Adrenal gland (tissue), 12 donors: ENCODE data around the gene AMZ2. TPM values are rescaled to one million over a fixed set of nuclear protein-coding genes. Genes with fewer than 3 reads are reported as not detected.
A peak's percentile ranks its signal among the peaks of the same experiment; 100 is the strongest.

ENCODE experiments used
- DNase-seq, 7 donors: peaks; one replicate each; pipeline ENCODE4 v3.0.0-alpha.2; 2019 to 2020
- H3K27ac ChIP-seq, 5 donors: fragments of 200-600 bp; sonication (generic) in 4 of 5; 1 replicate in 3 of 5; 2 replicates in 2 of 5; pipeline versions ENCODE4 v1.5.1 to v1.8.0; 2016 to 2020; ENCODE audit warnings: mild to moderate bottlenecking in 1 of 5
- H3K27me3 ChIP-seq: fragments of 200-600 bp; 2 replicates; pipeline ENCODE4 v1.8.0; 2021
- H3K36me3 ChIP-seq, 2 donors: fragments of 200-600 bp; replicated peaks in 1 of 2; 1 replicate in 1 of 2; 2 replicates in 1 of 2; pipeline versions ENCODE4 v1.5.1 to v1.8.0; 2018 to 2022
- H3K4me1 ChIP-seq, 2 donors: fragments of 200-600 bp; replicated peaks in 1 of 2; 1 replicate in 1 of 2; 2 replicates in 1 of 2; pipeline versions ENCODE4 v1.5.1 to v1.8.0; 2018 to 2021
- H3K4me3 ChIP-seq, 4 donors: fragments of 200-600 bp; sonication (generic) in 3 of 4; one replicate each; pipeline ENCODE4 v1.5.1; 2016 to 2018
- H3K9me3 ChIP-seq, 3 donors: fragments of 200-600 bp; sonication (generic) in 1 of 3; replicated peaks in 1 of 3; 1 replicate in 2 of 3; 2 replicates in 1 of 3; pipeline versions ENCODE4 v1.5.1 to v1.8.0; 2016 to 2021
- POLR2A ChIP-seq, 2 donors: fragments of 450-650 bp; IDR thresholded peaks; one replicate each; pipeline ENCODE4 v1.6.1; 2017; ENCODE audit warnings: antibody characterized with exemption in 2 of 2, mild to moderate bottlenecking in 2 of 2, moderate library complexity in 1 of 2
- WGBS, 4 donors: extraction: QIAGEN DNeasy Blood & Tissue Kit in 2 of 4; methylation state at CpG; one replicate each; pipeline versions ENCODE4 v1.1.5 to v1.1.7; 2013 to 2017; 5-methylcytosine and 5-hydroxymethylcytosine counted together
- intact Hi-C, 2 donors: fragments of 100-400 bp; cut with DNase I; formaldehyde crosslinking; loops; one replicate each; pipeline versions ENCODE4 v1.14.1 to v1.15.0; 2022 to 2023
- polyA plus RNA-seq, 3 donors: library from polyadenylated mRNA; stranded (reverse); fragments of 200-250 nt in 2 of 3; fragments of 350-450 nt in 1 of 3; fragmentation: Illumina TruSeq in 1 of 3; extraction: RNeasy Lipid Tissue Mini Kit (QIAGEN cat#74804) in 1 of 3; gene quantifications; one replicate each; pipeline ENCODE4 v1.2.3, GENCODE V29; 2013 to 2014
- total RNA-seq, 9 donors: library from RNA; depleted of rRNA in 4 of 9; stranded (reverse); fragments of >200 nt in 4 of 9; fragments of 120-200 nt in 1 of 9; fragmentation: NEBNext Ultra II Directional in 1 of 9; extraction: Animal tissue kit (Norgen Biotek cat#: 25700) in 1 of 9; gene quantifications; one replicate each; pipeline versions ENCODE4 v1.1.0 to v1.2.4, GENCODE V29; 2013 to 2023
- TF ChIP-seq, protein P1 (sequence below), 6 experiments: fragments of 450-650 bp in 4 of 6; fragments of 200-600 bp in 2 of 6; sonication (generic) in 1 of 6; IDR thresholded peaks; 1 replicate in 5 of 6; 2 replicates in 1 of 6; pipeline versions ENCODE4 v1.5.1 to v1.8.0; 2016 to 2021; ENCODE audit warnings: antibody characterized with exemption in 6 of 6, mild to moderate bottlenecking in 2 of 6, moderate library complexity in 1 of 6
- donor health status: healthy with polysubstance abuse.
- donor health status: Bipolar disorder and iron deficiency.
- donor health status: DM: yes; HTN: yes; CAD: no.
- donor health status: DM: no; HTN: no; CAD: no.
- donor health status: DM: no; HTN: no; CAD: no.
- donor health status: DM: yes; HTN: yes; CAD: no.

Gene AMZ2
- total and polyA plus RNA-seq, 12 donors: 55.5 to 135 (median 83.1) TPM

- H3K9me3 ChIP-seq: no peaks in the 10 kb centered on the region
- H3K36me3 ChIP-seq: no peaks in the 10 kb centered on the region
- WGBS, 4 donors: 0 to 1% (median 1%) methylated on average over 4 to 96 of the region's 96 CpGs
- intact Hi-C loops: loop anchor here in 1 of 2 donors (10.0 kb wide), 1 partner anchor 94 kb away; no protein-coding TSS in a partner anchor
- TF ChIP-seq, protein P1, sequence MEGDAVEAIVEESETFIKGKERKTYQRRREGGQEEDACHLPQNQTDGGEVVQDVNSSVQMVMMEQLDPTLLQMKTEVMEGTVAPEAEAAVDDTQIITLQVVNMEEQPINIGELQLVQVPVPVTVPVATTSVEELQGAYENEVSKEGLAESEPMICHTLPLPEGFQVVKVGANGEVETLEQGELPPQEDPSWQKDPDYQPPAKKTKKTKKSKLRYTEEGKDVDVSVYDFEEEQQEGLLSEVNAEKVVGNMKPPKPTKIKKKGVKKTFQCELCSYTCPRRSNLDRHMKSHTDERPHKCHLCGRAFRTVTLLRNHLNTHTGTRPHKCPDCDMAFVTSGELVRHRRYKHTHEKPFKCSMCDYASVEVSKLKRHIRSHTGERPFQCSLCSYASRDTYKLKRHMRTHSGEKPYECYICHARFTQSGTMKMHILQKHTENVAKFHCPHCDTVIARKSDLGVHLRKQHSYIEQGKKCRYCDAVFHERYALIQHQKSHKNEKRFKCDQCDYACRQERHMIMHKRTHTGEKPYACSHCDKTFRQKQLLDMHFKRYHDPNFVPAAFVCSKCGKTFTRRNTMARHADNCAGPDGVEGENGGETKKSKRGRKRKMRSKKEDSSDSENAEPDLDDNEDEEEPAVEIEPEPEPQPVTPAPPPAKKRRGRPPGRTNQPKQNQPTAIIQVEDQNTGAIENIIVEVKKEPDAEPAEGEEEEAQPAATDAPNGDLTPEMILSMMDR (IDR thresholded peaks at IDR 0.05): no peak
- no peak for TF ChIP-seq POLR2A (IDR thresholded peaks at IDR 0.05)
- H3K4me1 ChIP-seq: peaks cover 13 to 24% of the 10 kb centered on the region in 2 donors
- DNase-seq: peak in 6 of 7 donors; percentile 44 to 71 (median 66)
- peak within 1 kb of the TSS; percentile 15 to 83 (median 39) for H3K4me3 ChIP-seq
- peak within 1 kb of the TSS in 4 of 5 donors; percentile 0 to 91 (median 78) for H3K27ac ChIP-seq
- no peaks in the 10 kb centered on the region for H3K27me3 ChIP-seq
These were observed 43.4 kb downstream of the AMZ2 start, which contains the start of the genes ARSG and SLC16A6 for GRCh38 chr17:68290955-68291835. Gene ARSG, plus strand, starts transcription at chr17:68291495. Its CDS starts 15,999 bp downstream, at chr17:68307494. Gene SLC16A6, minus strand, starts transcription at chr17:68291127. Its CDS starts 12,807 bp downstream, at chr17:68278320.

DNA sequence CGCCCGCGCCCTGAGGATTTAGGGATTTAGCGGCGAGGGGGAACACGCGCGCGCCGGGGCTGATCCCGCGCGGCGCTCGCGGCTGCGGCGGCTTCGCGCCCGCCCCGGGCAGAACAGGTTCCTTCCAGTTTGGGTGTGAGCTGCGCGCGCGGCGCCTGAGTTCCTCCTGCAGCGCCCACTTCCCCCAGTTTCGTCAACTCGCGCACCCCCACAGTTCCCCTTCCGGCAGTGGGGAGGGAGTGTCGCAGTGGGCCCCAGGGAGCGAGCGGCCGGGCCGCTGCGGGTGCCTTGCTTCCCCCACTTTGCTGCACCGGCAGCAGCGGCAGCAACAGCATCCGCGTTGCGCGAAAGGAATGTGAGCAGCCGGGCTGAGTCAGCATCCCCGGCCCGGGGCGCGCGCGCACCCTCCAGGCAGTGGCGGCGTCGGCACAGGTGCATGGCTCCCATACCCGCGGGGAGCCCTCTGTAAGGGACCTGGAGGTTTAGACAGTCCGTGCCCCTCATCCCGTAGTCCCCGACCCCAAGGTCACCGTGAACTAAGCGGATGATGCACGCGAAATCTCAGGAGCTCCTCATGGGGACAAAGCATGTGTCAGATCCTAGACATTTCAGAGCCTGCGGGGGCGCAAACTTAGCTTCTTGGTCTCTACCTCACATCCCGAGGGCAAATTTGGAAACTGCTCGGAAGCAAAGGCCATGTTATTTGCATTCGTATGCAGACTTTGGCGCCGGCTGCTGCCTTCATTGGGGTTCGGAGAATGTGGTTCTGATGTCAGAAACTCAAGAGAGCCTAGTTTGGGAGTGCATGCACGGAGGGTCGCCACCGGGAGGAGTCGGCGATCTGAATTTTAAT, 44.2 kb downstream of the AMZ2 start:
- H3K4me3 ChIP-seq: peak overlapping the region in 3 of 4 donors; percentile 15 to 83 (median 59)
- H3K4me1 ChIP-seq: peaks cover 13 to 24% of the 10 kb centered on the region in 2 donors
- no peaks in the 10 kb centered on the region for H3K36me3 ChIP-seq
- intact Hi-C loops: loop anchor here in 1 of 2 donors (10.0 kb wide), 1 partner anchor 93 kb away; no protein-coding TSS in a partner anchor
- WGBS, 4 donors: 0 to 2% (median 1%) methylated on average over 19 to 76 of the region's 76 CpGs
- no peaks in the 10 kb centered on the region for H3K9me3 ChIP-seq
- peak in 1 of 2 donors; percentile 80 for TF ChIP-seq POLR2A (IDR thresholded peaks at IDR 0.05)
- TF ChIP-seq, protein P1 (IDR thresholded peaks at IDR 0.05): peak in 1 of 6 experiments; percentile 19
- H3K27me3 ChIP-seq: no peaks in the 10 kb centered on the region
- H3K27ac ChIP-seq: peak overlapping the region in 4 of 5 donors; percentile 0 to 91 (median 78)
- DNase-seq: peak; percentile 65 to 81 (median 76)

- H3K27ac ChIP-seq: peak overlapping the region in 2 of 5 donors; percentile 88 to 91
- no peak for DNase-seq
- no peaks in the 10 kb centered on the region for H3K36me3 ChIP-seq
- intact Hi-C loops: loop anchor here in 1 of 2 donors (10.0 kb wide), 1 partner anchor 92 kb away; no protein-coding TSS in a partner anchor
- H3K4me1 ChIP-seq: peaks cover 13 to 24% of the 10 kb centered on the region in 2 donors
- peak overlapping the region in 1 of 4 donors; percentile 83 for H3K4me3 ChIP-seq
- TF ChIP-seq, protein P1 (IDR thresholded peaks at IDR 0.05): no peak
- no peak for TF ChIP-seq POLR2A (IDR thresholded peaks at IDR 0.05)
- no peaks in the 10 kb centered on the region for H3K9me3 ChIP-seq
- H3K27me3 ChIP-seq: no peaks in the 10 kb centered on the region
- 52 to 61% (median 54%) methylated on average over 9 of the region's 9 CpGs for WGBS, 4 donors
These were observed 44.8 kb downstream of the AMZ2 start for GRCh38 chr17:68292689-68293040.
